Dermis blood vessel endothelial cell (primary cell): ENCODE measurements around the gene SEMA6B. TPM values are rescaled to one million over a fixed set of nuclear protein-coding genes. Genes with fewer than 3 reads are reported as not detected.

Source experiments
- total RNA-seq: library from RNA; depleted of rRNA; stranded (reverse); fragments of >200 nt; gene quantifications from 2 replicates; pipeline ENCODE4 v1.2.3, GENCODE V29; 2014

The SEMA6B gene
- total RNA-seq, 1 donor from 2014 or later: 143 TPM

Other genes with a start within 250 kb of the SEMA6B start
- gene STAP2, start 220.9 kb downstream of the SEMA6B start, total RNA-seq: 28.1 and 36.6 TPM in 2 replicates
- gene MPND, start 216.1 kb downstream of the SEMA6B start, total RNA-seq: 6.5 and 7.7 TPM in 2 replicates
- gene SH3GL1, start 159.1 kb downstream of the SEMA6B start, total RNA-seq: 38.6 and 102 TPM in 2 replicates
- gene CHAF1A, start 157.0 kb downstream of the SEMA6B start, total RNA-seq: 8.7 and 19.5 TPM in 2 replicates
- gene UBXN6, start 101.9 kb downstream of the SEMA6B start, total RNA-seq: 80.7 and 96.5 TPM in 2 replicates
- 49.7 and 65.1 TPM in 2 replicates for gene HDGFL2, start 87.4 kb downstream of the SEMA6B start, total RNA-seq
- gene PLIN4, start 41.2 kb downstream of the SEMA6B start, total RNA-seq: 1.1 and 1.5 TPM in 2 replicates
- 4.7 and 11.7 TPM in 2 replicates for gene PLIN5, start 24.5 kb downstream of the SEMA6B start, total RNA-seq
- 1.2 and 1.6 TPM in 2 replicates for gene LRG1, start 19.6 kb downstream of the SEMA6B start, total RNA-seq
- 65.4 and 70.1 TPM in 2 replicates for gene TNFAIP8L1, start 79.8 kb upstream of the SEMA6B start, total RNA-seq
- 140 and 183 TPM in 2 replicates for gene MYDGF, start 110.7 kb upstream of the SEMA6B start, total RNA-seq
- gene DPP9, start 164.2 kb upstream of the SEMA6B start, total RNA-seq: 42.9 and 64.4 TPM in 2 replicates
- gene FEM1A, start 232.1 kb upstream of the SEMA6B start, total RNA-seq: 18.4 and 18.7 TPM in 2 replicates